Tibial nerve (tissue), 3 donors: Measurements from ENCODE around the gene TNIK.

ENCODE experiments used
- EP300 ChIP-seq, 2 donors: sonication (generic); formaldehyde crosslinking; IDR thresholded peaks; one replicate each; pipeline ENCODE4 v1.6.1; 2017; ENCODE audit warnings: antibody characterized with exemption in 2 of 2, mild to moderate bottlenecking in 1 of 2
- POLR2A ChIP-seq, 2 donors: fragments of 450-650 bp; IDR thresholded peaks; one replicate each; pipeline ENCODE4 v1.6.1; 2017; ENCODE audit warnings: antibody characterized with exemption in 2 of 2, mild to moderate bottlenecking in 2 of 2, moderate library complexity in 2 of 2

GRCh38 chr3:171470714-171471227, 10.6 kb upstream of the TNIK start:
- TF ChIP-seq POLR2A (IDR thresholded peaks at IDR 0.05) (no peak), EP300 (IDR thresholded peaks at IDR 0.05) (no peak)
